NCI-H510A treated with DMSO at 0.1 percent for 48 hours (cell line): Measurements from ENCODE around the gene HGS.

Experiments
- DNase-seq: peaks from one replicate; lab custom pipeline; 2025; lab: John Stamatoyannopoulos, UW

Gene HGS

GRCh38 chr17:81683584-81684441, at the start of gene HGS, which contains the start of gene ARL16:
Gene HGS, plus strand, starts transcription at chr17:81684011. Its CDS starts 56 bp downstream, at chr17:81684067.
Gene ARL16, minus strand, starts transcription at chr17:81683797. Its CDS starts 44 bp downstream, at chr17:81683753.
- peak; percentile 96 for DNase-seq

- DNase-seq: no peak
Observed at GRCh38 chr17:81635431-81635830, 48.4 kb upstream of the HGS start.

- DNase-seq: no peak
Observed at GRCh38 chr17:81635973-81636504, 47.8 kb upstream of the HGS start.

GRCh38 chr17:81636505-81637288, 47.1 kb upstream of the HGS start, which contains the start of the genes NPLOC4 and TSPAN10:
Gene NPLOC4, minus strand, starts transcription at chr17:81637112. Its CDS starts 182 bp downstream, at chr17:81636930.
Gene TSPAN10, plus strand, starts transcription at chr17:81637196. Its CDS starts 5,217 bp downstream, at chr17:81642413.
- DNase-seq: peak; percentile 90

GRCh38 chr17:81638683-81639082, 45.1 kb upstream of the HGS start:
- DNase-seq: no peak

- DNase-seq: no peak
Observed at GRCh38 chr17:81640011-81640410, 43.8 kb upstream of the HGS start.

- no peak for DNase-seq
Observed at GRCh38 chr17:81641825-81642489, 41.9 kb upstream of the HGS start.

- DNase-seq: no peak
Observed at GRCh38 chr17:81644496-81644895, 39.3 kb upstream of the HGS start.

- no peak for DNase-seq
Observed at GRCh38 chr17:81644976-81645952, 38.5 kb upstream of the HGS start.

GRCh38 chr17:81646869-81647600, 36.8 kb upstream of the HGS start:
- DNase-seq: no peak

GRCh38 chr17:81647640-81648012, 36.2 kb upstream of the HGS start:
- DNase-seq: no peak

GRCh38 chr17:81648013-81648706, 35.7 kb upstream of the HGS start:
- no peak for DNase-seq

- no peak for DNase-seq
Observed at GRCh38 chr17:81648707-81649085, 35.1 kb upstream of the HGS start.

- DNase-seq: no peak
Observed at GRCh38 chr17:81650951-81651350, 32.9 kb upstream of the HGS start.

- no peak for DNase-seq
Observed at GRCh38 chr17:81651692-81652091, 32.1 kb upstream of the HGS start.

- no peak for DNase-seq
Observed at GRCh38 chr17:81652906-81653771, 30.7 kb upstream of the HGS start.

GRCh38 chr17:81655378-81656117, 28.3 kb upstream of the HGS start:
- DNase-seq: no peak
